Vagina (tissue), 2 donors: ENCODE measurements around the gene RGS19. TPM values are rescaled to one million over a fixed set of nuclear protein-coding genes. Genes with fewer than 3 reads are reported as not detected.

Experiments used
- DNase-seq, 2 donors: peaks; one replicate each; pipeline ENCODE4 v3.0.0-alpha.2; 2017; ENCODE audit errors: extremely low spot score in 2 of 2
- H3K27ac ChIP-seq: fragments of 200-600 bp; sonication (generic); one replicate; pipeline ENCODE4 v1.5.1; 2019
- H3K27me3 ChIP-seq: fragments of 200-600 bp; sonication (generic); one replicate; pipeline ENCODE4 v1.5.1; 2019
- H3K36me3 ChIP-seq, 2 donors: fragments of 200-600 bp; sonication (generic); one replicate each; pipeline ENCODE4 v1.5.1; 2017 to 2019
- H3K4me1 ChIP-seq: fragments of 200-600 bp; sonication (generic); one replicate; pipeline ENCODE4 v1.5.1; 2019
- H3K4me3 ChIP-seq, 2 donors: fragments of 200-600 bp; sonication (generic); 1 replicate in 1 of 2; 2 replicates in 1 of 2; pipeline ENCODE4 v1.5.1; 2016 to 2019
- H3K9me3 ChIP-seq: fragments of 200-600 bp; sonication (generic); one replicate; pipeline ENCODE4 v1.5.1; 2019
- CTCF ChIP-seq, 3 experiments: fragments of 450-650 bp in 2 of 3; fragments of 200-600 bp in 1 of 3; sonication (generic) in 1 of 3; IDR thresholded peaks; one replicate each; pipeline ENCODE4 v1.5.1; 2017 to 2019; ENCODE audit warnings: antibody characterized with exemption in 3 of 3, mild to moderate bottlenecking in 2 of 3, moderate library complexity in 2 of 3
- POLR2A ChIP-seq, 2 donors: fragments of 450-650 bp; IDR thresholded peaks; one replicate each; pipeline ENCODE4 v1.6.1; 2017; ENCODE audit warnings: antibody characterized with exemption in 2 of 2, mild to moderate bottlenecking in 2 of 2, moderate library complexity in 2 of 2
- POLR2AphosphoS5 ChIP-seq, 2 donors: sonication (generic); formaldehyde crosslinking; IDR thresholded peaks; one replicate each; pipeline ENCODE4 v1.9.0; 2017; ENCODE audit warnings: antibody characterized with exemption in 2 of 2, mild to moderate bottlenecking in 2 of 2, low read depth in 1 of 2; ENCODE audit not compliant: insufficient read depth in 1 of 2
- intact Hi-C: fragments of 100-400 bp; cut with DNase I; formaldehyde crosslinking; loops from one replicate; pipeline ENCODE4 v1.15.1; 2023
- total RNA-seq: library from RNA; depleted of rRNA; stranded (reverse); fragments of >200 nt; gene quantifications from one replicate; pipeline ENCODE4 v1.2.3, GENCODE V29; 2016

The RGS19 gene
- total RNA-seq, 1 donor from 2014 or later, result 20.6 TPM

GRCh38 chr20:64039293-64040160 is 39.8 kb downstream of the RGS19 start:
- H3K9me3 ChIP-seq, result no peaks in the 10 kb centered on the region
- intact Hi-C loops, result no loop called here
- peak overlapping the region; percentile 47 to 60 for H3K4me3 ChIP-seq
- peak in 1 of 2 donors; percentile 16 for TF ChIP-seq POLR2AphosphoS5 (IDR thresholded peaks at IDR 0.05; ENCODE audit: insufficient read depth in 1 of 2, low read depth in 1 of 2)
- no peak for TF ChIP-seq CTCF (IDR thresholded peaks at IDR 0.05)
- no peak for TF ChIP-seq POLR2A (IDR thresholded peaks at IDR 0.05)
- peaks cover 7% of the 10 kb centered on the region for H3K27me3 ChIP-seq
- H3K4me1 ChIP-seq, result peaks cover 46% of the 10 kb centered on the region
- no peaks in the 10 kb centered on the region for H3K36me3 ChIP-seq
- DNase-seq, result no peak
- H3K27ac ChIP-seq, result peak overlapping the region; percentile 21

GRCh38 chr20:64038565-64039292 is 40.6 kb downstream of the RGS19 start:
- intact Hi-C loops, result no loop called here
- Histone ChIP-seq H3K4me3 (peak overlapping the region; percentile 47 to 60), H3K27ac (peak overlapping the region; percentile 21), H3K36me3 (no peaks in the 10 kb centered on the region), H3K9me3 (no peaks in the 10 kb centered on the region), H3K27me3 (peaks cover 7% of the 10 kb centered on the region), H3K4me1 (peaks cover 46% of the 10 kb centered on the region)
- no peak for TF ChIP-seq POLR2A (IDR thresholded peaks at IDR 0.05)
- peak in 1 of 2 donors; percentile 49 for TF ChIP-seq POLR2AphosphoS5 (IDR thresholded peaks at IDR 0.05; ENCODE audit: insufficient read depth in 1 of 2, low read depth in 1 of 2)
- peak in 2 of 3 experiments; percentile 22 to 56 for TF ChIP-seq CTCF (IDR thresholded peaks at IDR 0.05)
- no peak for DNase-seq

- no peaks in the 10 kb centered on the region for H3K36me3 ChIP-seq
- H3K4me3 ChIP-seq, result peak overlapping the region; percentile 47 to 60
- H3K9me3 ChIP-seq, result no peaks in the 10 kb centered on the region
- no peak for DNase-seq
- TF ChIP-seq POLR2A (IDR thresholded peaks at IDR 0.05) (no peak), CTCF (IDR thresholded peaks at IDR 0.05) (no peak)
- H3K4me1 ChIP-seq, result peaks cover 46% of the 10 kb centered on the region
- peaks cover 7% of the 10 kb centered on the region for H3K27me3 ChIP-seq
- intact Hi-C loops, result no loop called here
- no peak overlapping the region for H3K27ac ChIP-seq
Observed at GRCh38 chr20:64038224-64038564, 41.1 kb downstream of the RGS19 start.

GRCh38 chr20:64037498-64038213 is 41.7 kb downstream of the RGS19 start:
- Histone ChIP-seq H3K27ac (no peak overlapping the region), H3K9me3 (no peaks in the 10 kb centered on the region), H3K36me3 (peaks cover 0 to 5% of the 10 kb centered on the region in 2 donors), H3K4me3 (peak overlapping the region; percentile 47 to 60), H3K4me1 (peaks cover 46% of the 10 kb centered on the region), H3K27me3 (peaks cover 7% of the 10 kb centered on the region)
- no peak for TF ChIP-seq POLR2AphosphoS5 (IDR thresholded peaks at IDR 0.05; ENCODE audit: insufficient read depth in 1 of 2, low read depth in 1 of 2)
- TF ChIP-seq CTCF (IDR thresholded peaks at IDR 0.05), result no peak
- intact Hi-C loops, result no loop called here
- no peak for DNase-seq
